Measurements from ENCODE around the gene ZNF217.

GRCh38 chr20:53555816-53556215 is 37.8 kb downstream of the ZNF217 start:
- TF ChIP-seq POLR2A (IDR thresholded peaks at IDR 0.05) (no peak), CTCF (IDR thresholded peaks at IDR 0.05) (no peak)

Data from body of pancreas (tissue), 4 donors.